Measurements from ENCODE around the gene GMCL2.

- TF ChIP-seq POLR2A (IDR thresholded peaks at IDR 0.05) (no peak), CTCF (IDR thresholded peaks at IDR 0.05) (no peak)
These were observed 16.6 kb upstream of the GMCL2 start for GRCh38 chr5:178203670-178204181.
